Testis (tissue), 3 donors: ENCODE measurements around the gene LIN9. TPM values are rescaled to one million over a fixed set of nuclear protein-coding genes. Genes with fewer than 3 reads are reported as not detected.

ENCODE experiments used
- DNase-seq: peaks from one replicate; pipeline ENCODE4 v3.0.0-alpha.2; 2019
- H3K27ac ChIP-seq, 2 donors: fragments of 200-600 bp; sonication (generic); one replicate each; pipeline ENCODE4 v1.5.1; 2019
- H3K27me3 ChIP-seq: fragments of 200-600 bp; sonication (generic); one replicate; pipeline ENCODE4 v1.5.1; 2019
- H3K36me3 ChIP-seq: fragments of 200-600 bp; sonication (generic); one replicate; pipeline ENCODE4 v1.5.1; 2017; ENCODE audit warnings: low read depth; ENCODE audit errors: missing control alignments
- H3K4me1 ChIP-seq: fragments of 200-600 bp; sonication (generic); one replicate; pipeline ENCODE4 v1.5.1; 2019
- H3K4me3 ChIP-seq, 2 donors: fragments of 200-600 bp; sonication (generic); one replicate each; pipeline ENCODE4 v1.5.1; 2017 to 2019
- H3K9me3 ChIP-seq: fragments of 200-600 bp; sonication (generic); one replicate; pipeline ENCODE4 v1.5.1; 2017
- CTCF ChIP-seq, 3 experiments: fragments of 450-650 bp in 2 of 3; fragments of 200-600 bp in 1 of 3; sonication (generic) in 1 of 3; IDR thresholded peaks; one replicate each; pipeline ENCODE4 v1.5.1; 2016 to 2019; ENCODE audit warnings: antibody characterized with exemption in 3 of 3, mild to moderate bottlenecking in 2 of 3, moderate library complexity in 1 of 3
- POLR2A ChIP-seq: fragments of 450-650 bp; IDR thresholded peaks from one replicate; pipeline ENCODE4 v1.6.1; 2017; ENCODE audit warnings: antibody characterized with exemption, mild to moderate bottlenecking, moderate library complexity
- WGBS, 2 donors: methylation state at CpG; one replicate each; pipeline ENCODE4 v1.1.5; 2018; 5-methylcytosine and 5-hydroxymethylcytosine counted together
- intact Hi-C: fragments of 100-400 bp; cut with DNase I; formaldehyde crosslinking; loops from one replicate; pipeline ENCODE4 v1.15.1; 2023; ENCODE audit warnings: low total_unique reads
- polyA plus RNA-seq: library from polyadenylated mRNA; stranded (reverse); fragments of 350-450 nt; fragmentation: Illumina TruSeq; extraction: RNeasy Lipid Tissue Mini Kit (QIAGEN cat#74804); gene quantifications from one replicate; pipeline ENCODE4 v1.2.3, GENCODE V29; 2014; ENCODE audit warnings: low read depth, low replicate concordance; ENCODE audit not compliant: insufficient read depth
- total RNA-seq, 2 donors: library from RNA; depleted of rRNA; stranded (reverse); fragments of >200 nt; gene quantifications; one replicate each; pipeline ENCODE4 v1.2.3, GENCODE V29; 2016

Gene LIN9
- total and polyA plus RNA-seq, 3 donors from 2014 or later, result 8.2 to 13.9 (median 9.9) TPM

GRCh38 chr1:226308166-226308722 lies 720 bp downstream of the LIN9 start:
- 4 to 5% methylated on average over 12 to 14 of the region's 14 CpGs for WGBS, 2 donors
- H3K4me3 ChIP-seq, result peak overlapping the region; percentile 92 to 98
- no peaks in the 10 kb centered on the region for H3K4me1 ChIP-seq
- intact Hi-C loops, result no loop called here
- no peaks in the 10 kb centered on the region for H3K27me3 ChIP-seq
- peak overlapping the region; percentile 82 to 87 for H3K27ac ChIP-seq
- no peak for TF ChIP-seq CTCF (IDR thresholded peaks at IDR 0.05)
- peak; percentile 38 for DNase-seq
- no peaks in the 10 kb centered on the region for H3K36me3 ChIP-seq
- no peaks in the 10 kb centered on the region for H3K9me3 ChIP-seq

GRCh38 chr1:226306425-226306824 lies 2.5 kb downstream of the LIN9 start:
- H3K4me3 ChIP-seq, result no peak overlapping the region
- WGBS, 2 donors, result 93 to 98% methylated on average over 2 of the region's 2 CpGs
- DNase-seq, result no peak
- TF ChIP-seq POLR2A (no peak), CTCF (IDR thresholded peaks at IDR 0.05) (no peak)
- no peaks in the 10 kb centered on the region for H3K36me3 ChIP-seq
- H3K27ac ChIP-seq, result no peak overlapping the region
- intact Hi-C loops, result no loop called here
- H3K9me3 ChIP-seq, result no peaks in the 10 kb centered on the region
- H3K4me1 ChIP-seq, result no peaks in the 10 kb centered on the region
- H3K27me3 ChIP-seq, result no peaks in the 10 kb centered on the region

GRCh38 chr1:226305184-226305583 lies 3.8 kb downstream of the LIN9 start:
- H3K9me3 ChIP-seq, result no peaks in the 10 kb centered on the region
- H3K4me1 ChIP-seq, result no peaks in the 10 kb centered on the region
- no peaks in the 10 kb centered on the region for H3K36me3 ChIP-seq
- H3K27ac ChIP-seq, result no peak overlapping the region
- intact Hi-C loops, result no loop called here
- H3K27me3 ChIP-seq, result no peaks in the 10 kb centered on the region
- no peak for DNase-seq
- TF ChIP-seq CTCF (IDR thresholded peaks at IDR 0.05), result no peak
- TF ChIP-seq POLR2A, result no peak
- 87 to 92% methylated on average over 5 of the region's 5 CpGs for WGBS, 2 donors
- no peak overlapping the region for H3K4me3 ChIP-seq

- intact Hi-C loops, result no loop called here
- TF ChIP-seq POLR2A, result no peak
- TF ChIP-seq CTCF (IDR thresholded peaks at IDR 0.05), result no peak
- 86 to 95% methylated on average over 4 of the region's 4 CpGs for WGBS, 2 donors
Observed at GRCh38 chr1:226304291-226304955, 4.5 kb downstream of the LIN9 start.

GRCh38 chr1:226302731-226303130 lies 6.2 kb downstream of the LIN9 start:
- Histone ChIP-seq H3K27me3 (no peaks in the 10 kb centered on the region), H3K4me3 (no peak overlapping the region), H3K27ac (no peak overlapping the region), H3K36me3 (no peaks in the 10 kb centered on the region), H3K4me1 (no peaks in the 10 kb centered on the region), H3K9me3 (no peaks in the 10 kb centered on the region)
- intact Hi-C loops, result no loop called here
- TF ChIP-seq POLR2A (no peak), CTCF (IDR thresholded peaks at IDR 0.05) (no peak)
- 83 to 86% methylated on average over 1 of the region's 1 CpG for WGBS, 2 donors
- no peak for DNase-seq

More at GRCh38 chr1:226304291-226304955, 4.5 kb downstream of the LIN9 start:
- no peak for DNase-seq
- no peaks in the 10 kb centered on the region for H3K9me3 ChIP-seq
- no peaks in the 10 kb centered on the region for H3K27me3 ChIP-seq
- H3K4me3 ChIP-seq, result no peak overlapping the region
- no peaks in the 10 kb centered on the region for H3K4me1 ChIP-seq
- no peaks in the 10 kb centered on the region for H3K36me3 ChIP-seq
- H3K27ac ChIP-seq, result no peak overlapping the region
